Loucy (cell line): ENCODE data around the gene HDLBP.

Experiments
- CTCF ChIP-seq: fragments of 200-600 bp; sonication (generic); conservative IDR thresholded peaks from 2 replicates; pipeline ENCODE4 v1.5.1; 2014; ENCODE audit warnings: mild to moderate bottlenecking, antibody characterized with exemption, low read length
- EZH2phosphoT487 ChIP-seq: fragments of 200-600 bp; IDR thresholded peaks from 2 replicates; pipeline ENCODE4 v1.6.1; 2018; ENCODE audit warnings: antibody characterized with exemption, mild to moderate bottlenecking, moderate library complexity, borderline replicate concordance

GRCh38 chr2:241189856-241190201 lies 125.6 kb downstream of the HDLBP start:
- TF ChIP-seq CTCF, result no peak
- no peak for TF ChIP-seq EZH2phosphoT487
